HG03139 (cell line): ENCODE data around the gene NELL1.

Source experiments
- ATAC-seq: cut with Tn5 transposase; IDR thresholded peaks from one replicate; pipeline ENCODE4 v1.9.1; 2021; ENCODE audit not compliant: unreplicated experiment

The NELL1 gene

GRCh38 chr11:20937826-20938225 lies 268.4 kb downstream of the NELL1 start:
- ATAC-seq = no peak

GRCh38 chr11:20949585-20949984 lies 280.2 kb downstream of the NELL1 start:
- ATAC-seq = no peak

GRCh38 chr11:20962581-20962980 lies 293.2 kb downstream of the NELL1 start:
- ATAC-seq = no peak

GRCh38 chr11:20963596-20963995 lies 294.2 kb downstream of the NELL1 start:
- ATAC-seq = no peak

- no peak for ATAC-seq
Measured at GRCh38 chr11:20964985-20965384, 295.6 kb downstream of the NELL1 start.

GRCh38 chr11:20966489-20966888 lies 297.1 kb downstream of the NELL1 start:
- no peak for ATAC-seq

GRCh38 chr11:20973940-20974559 lies 304.7 kb downstream of the NELL1 start:
- no peak for ATAC-seq

GRCh38 chr11:20980736-20981135 lies 311.4 kb downstream of the NELL1 start:
- ATAC-seq = no peak

- ATAC-seq = no peak
Measured at GRCh38 chr11:20990447-20990846, 321.1 kb downstream of the NELL1 start.

- ATAC-seq = no peak
Measured at GRCh38 chr11:20991471-20991870, 322.1 kb downstream of the NELL1 start.

- no peak for ATAC-seq
Measured at GRCh38 chr11:21007297-21007696, 337.9 kb downstream of the NELL1 start.

- ATAC-seq = no peak
Measured at GRCh38 chr11:21018248-21018647, 348.9 kb downstream of the NELL1 start.

GRCh38 chr11:21026685-21027084 lies 357.3 kb downstream of the NELL1 start:
- ATAC-seq = no peak

- no peak for ATAC-seq
Measured at GRCh38 chr11:21037850-21038249, 368.5 kb downstream of the NELL1 start.

GRCh38 chr11:21038801-21039200 lies 369.4 kb downstream of the NELL1 start:
- ATAC-seq = no peak

GRCh38 chr11:21040630-21041029 lies 371.2 kb downstream of the NELL1 start:
- ATAC-seq = no peak

- ATAC-seq = no peak
Measured at GRCh38 chr11:21048626-21049025, 379.2 kb downstream of the NELL1 start.

- no peak for ATAC-seq
Measured at GRCh38 chr11:21053466-21053865, 384.1 kb downstream of the NELL1 start.

GRCh38 chr11:21056644-21057043 lies 387.3 kb downstream of the NELL1 start:
- ATAC-seq = no peak

GRCh38 chr11:21059879-21060278 lies 390.5 kb downstream of the NELL1 start:
- ATAC-seq = no peak

GRCh38 chr11:21066030-21066429 lies 396.6 kb downstream of the NELL1 start:
- ATAC-seq = no peak

- ATAC-seq = no peak
Measured at GRCh38 chr11:21068886-21069285, 399.5 kb downstream of the NELL1 start.

GRCh38 chr11:21069909-21070308 lies 400.5 kb downstream of the NELL1 start:
- no peak for ATAC-seq
